Endothelial cell (in vitro differentiated cells): ENCODE results near the gene GREB1L. TPM values are rescaled to one million over a fixed set of nuclear protein-coding genes. Genes with fewer than 3 reads are reported as not detected.
"Not testable (repeated sequence)": the region's sequence is repeated elsewhere in the genome, so short reads cannot be mapped to it uniquely, and the experiment has no call there.

Experiments used
- DNase-seq: peaks from one replicate; pipeline ENCODE4 v3.0.0; 2021; ENCODE audit warnings: low spot score
- H3K27ac Mint-ChIP-seq: one replicate; pipeline ENCODE4 v1.8.0; 2021; ENCODE audit warnings: mixed read lengths, inconsistent platforms; ENCODE audit not compliant: unreplicated experiment
- H3K27me3 Mint-ChIP-seq: one replicate; pipeline ENCODE4 v1.8.0; 2021; ENCODE audit warnings: mild to moderate bottlenecking, moderate library complexity, mixed read lengths, inconsistent platforms; ENCODE audit not compliant: unreplicated experiment
- H3K36me3 Mint-ChIP-seq: one replicate; pipeline ENCODE4 v1.8.0; 2021; ENCODE audit warnings: mild to moderate bottlenecking, low read depth, mixed read lengths, inconsistent platforms; ENCODE audit not compliant: unreplicated experiment
- H3K4me1 Mint-ChIP-seq: one replicate; pipeline ENCODE4 v1.8.0; 2021; ENCODE audit warnings: mild to moderate bottlenecking, mixed read lengths, inconsistent platforms; ENCODE audit not compliant: unreplicated experiment
- H3K4me3 Mint-ChIP-seq: one replicate; pipeline ENCODE4 v1.8.0; 2021; ENCODE audit warnings: mild to moderate bottlenecking, mixed read lengths, inconsistent platforms; ENCODE audit not compliant: unreplicated experiment
- H3K9me3 Mint-ChIP-seq: one replicate; pipeline ENCODE4 v1.8.0; 2021; ENCODE audit warnings: mixed read lengths, inconsistent platforms; ENCODE audit not compliant: unreplicated experiment
- total RNA-seq: library from RNA; stranded (reverse); fragmentation: NEBNext Ultra II Directional; extraction: Animal tissue kit (Norgen Biotek cat#: 25700); gene quantifications from one replicate; pipeline ENCODE4 v1.2.1, GENCODE V29; 2021; ENCODE audit not compliant: unreplicated experiment
- TF ChIP-seq, protein P1 (sequence below): fragments of 200-600 bp; sonication (generic); IDR thresholded peaks from one replicate; pipeline ENCODE4 v1.5.0; 2021; ENCODE audit warnings: antibody characterized with exemption; ENCODE audit not compliant: unreplicated experiment

GREB1L gene
- total RNA-seq, 1 donor from 2014 or later: 105 TPM

- Mint-ChIP-seq H3K36me3 (peaks cover 4% of the 10 kb centered on the region), H3K27me3 (peaks cover 2% of the 10 kb centered on the region), H3K4me1 (peaks cover 12% of the 10 kb centered on the region), H3K4me3 (no peak overlapping the region), H3K9me3 (no peaks in the 10 kb centered on the region), H3K27ac (no peak overlapping the region)
- no peak for DNase-seq
- TF ChIP-seq, protein P1, sequence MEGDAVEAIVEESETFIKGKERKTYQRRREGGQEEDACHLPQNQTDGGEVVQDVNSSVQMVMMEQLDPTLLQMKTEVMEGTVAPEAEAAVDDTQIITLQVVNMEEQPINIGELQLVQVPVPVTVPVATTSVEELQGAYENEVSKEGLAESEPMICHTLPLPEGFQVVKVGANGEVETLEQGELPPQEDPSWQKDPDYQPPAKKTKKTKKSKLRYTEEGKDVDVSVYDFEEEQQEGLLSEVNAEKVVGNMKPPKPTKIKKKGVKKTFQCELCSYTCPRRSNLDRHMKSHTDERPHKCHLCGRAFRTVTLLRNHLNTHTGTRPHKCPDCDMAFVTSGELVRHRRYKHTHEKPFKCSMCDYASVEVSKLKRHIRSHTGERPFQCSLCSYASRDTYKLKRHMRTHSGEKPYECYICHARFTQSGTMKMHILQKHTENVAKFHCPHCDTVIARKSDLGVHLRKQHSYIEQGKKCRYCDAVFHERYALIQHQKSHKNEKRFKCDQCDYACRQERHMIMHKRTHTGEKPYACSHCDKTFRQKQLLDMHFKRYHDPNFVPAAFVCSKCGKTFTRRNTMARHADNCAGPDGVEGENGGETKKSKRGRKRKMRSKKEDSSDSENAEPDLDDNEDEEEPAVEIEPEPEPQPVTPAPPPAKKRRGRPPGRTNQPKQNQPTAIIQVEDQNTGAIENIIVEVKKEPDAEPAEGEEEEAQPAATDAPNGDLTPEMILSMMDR: no peak
Measured at GRCh38 chr18:21363348-21363747, 121.3 kb downstream of the GREB1L start.

GRCh38 chr18:21364471-21364870, 122.4 kb downstream of the GREB1L start:
- TF ChIP-seq, protein P1: no peak
- no peak for DNase-seq
- Mint-ChIP-seq H3K4me1 (peaks cover 18% of the 10 kb centered on the region), H3K4me3 (no peak overlapping the region), H3K27ac (no peak overlapping the region), H3K27me3 (peaks cover 2% of the 10 kb centered on the region), H3K36me3 (peaks cover 4% of the 10 kb centered on the region), H3K9me3 (no peaks in the 10 kb centered on the region)

DNA sequence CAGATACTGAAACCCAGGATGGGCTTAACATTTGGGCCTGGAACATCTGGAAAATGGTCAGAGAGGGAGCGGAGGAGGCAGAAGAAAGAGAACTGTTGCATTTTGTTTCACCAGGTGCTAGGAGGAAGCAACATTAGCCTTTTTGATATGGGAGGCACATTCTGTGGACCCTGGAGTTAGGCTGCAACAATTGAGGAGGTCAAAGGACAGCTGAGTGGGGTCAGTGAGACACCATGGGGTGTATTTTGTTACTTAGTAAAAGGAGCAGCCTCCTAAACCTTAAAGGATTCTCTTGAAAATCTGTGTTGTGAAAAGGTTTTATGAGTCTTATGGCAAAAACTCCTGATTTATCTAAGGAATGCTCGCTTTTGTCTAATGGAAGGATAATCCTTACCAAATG, 124.9 kb downstream of the GREB1L start:
- no peak for DNase-seq
- H3K4me3 Mint-ChIP-seq: no peak overlapping the region
- H3K36me3 Mint-ChIP-seq: peaks cover 4% of the 10 kb centered on the region
- TF ChIP-seq, protein P1: no peak
- no peaks in the 10 kb centered on the region for H3K9me3 Mint-ChIP-seq
- peaks cover 2% of the 10 kb centered on the region for H3K27me3 Mint-ChIP-seq
- peaks cover 11% of the 10 kb centered on the region for H3K4me1 Mint-ChIP-seq
- H3K27ac Mint-ChIP-seq: peak overlapping the region; percentile 44

DNA sequence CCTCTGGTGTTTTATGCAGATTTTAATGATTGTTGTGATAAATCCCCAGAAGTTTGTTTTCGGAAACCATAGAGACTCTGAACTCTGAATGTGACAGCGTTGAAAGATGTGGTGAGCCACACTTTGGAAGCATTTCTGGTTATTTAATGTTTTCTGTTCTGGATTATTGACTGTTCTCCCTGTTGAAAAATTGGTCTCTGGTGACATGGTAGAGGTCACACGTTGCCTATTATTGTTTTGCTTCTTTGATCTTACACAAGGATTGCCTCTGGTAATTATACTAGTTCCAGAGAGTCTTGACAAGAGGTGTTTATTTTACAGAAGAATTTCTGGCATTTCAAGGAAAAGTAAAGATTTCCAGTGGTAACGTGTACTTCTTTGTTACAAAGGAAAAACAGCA, 127.1 kb downstream of the GREB1L start:
- no peak overlapping the region for H3K4me3 Mint-ChIP-seq
- peaks cover 11% of the 10 kb centered on the region for H3K4me1 Mint-ChIP-seq
- TF ChIP-seq, protein P1: no peak
- peak overlapping the region; percentile 20 for H3K27ac Mint-ChIP-seq
- H3K9me3 Mint-ChIP-seq: no peaks in the 10 kb centered on the region
- peaks cover 2% of the 10 kb centered on the region for H3K27me3 Mint-ChIP-seq
- peaks cover 4% of the 10 kb centered on the region for H3K36me3 Mint-ChIP-seq
- no peak for DNase-seq

DNA sequence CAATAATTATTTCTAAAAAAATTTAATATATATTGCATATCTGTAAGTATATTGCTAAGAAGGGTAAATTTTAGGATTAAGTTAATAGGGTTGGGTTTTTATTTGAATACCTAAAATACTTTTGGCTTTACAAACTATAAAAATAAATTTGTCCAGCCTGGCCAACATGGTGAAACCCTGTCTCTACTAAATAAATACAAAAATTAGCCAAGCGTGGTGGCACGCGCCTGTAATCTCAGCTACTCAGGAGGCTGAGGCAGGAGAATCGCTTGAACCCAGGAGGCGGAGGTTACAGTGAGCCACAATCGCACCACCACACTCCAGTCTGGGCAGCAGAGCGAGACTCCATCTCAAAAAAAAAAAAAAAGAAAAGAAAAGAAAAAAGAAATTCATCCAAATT, 127.6 kb downstream of the GREB1L start:
- peaks cover 11% of the 10 kb centered on the region for H3K4me1 Mint-ChIP-seq
- H3K27ac Mint-ChIP-seq, H3K36me3 Mint-ChIP-seq, H3K27me3 Mint-ChIP-seq, DNase-seq, H3K9me3 Mint-ChIP-seq, H3K4me3 Mint-ChIP-seq: not testable (repeated sequence)

DNA sequence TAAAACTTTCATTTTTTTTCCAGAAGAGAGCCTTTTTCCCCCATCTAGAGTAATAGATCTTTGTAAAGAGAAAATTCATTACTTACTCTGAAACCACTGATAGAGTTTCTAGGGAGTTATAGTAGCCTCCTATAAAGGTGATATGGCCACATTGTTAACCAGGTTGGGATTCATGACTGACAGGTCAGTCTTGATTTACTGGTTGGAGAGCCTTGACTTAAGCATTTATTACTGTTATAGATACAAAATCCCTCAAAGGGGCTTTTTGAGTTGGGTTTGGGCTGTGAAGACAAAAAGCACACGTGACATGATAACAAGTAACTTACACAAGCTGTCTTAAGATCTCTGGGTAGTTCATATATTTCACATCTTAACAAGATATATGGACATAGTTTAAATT, 141.0 kb downstream of the GREB1L start:
- H3K36me3 Mint-ChIP-seq: peaks cover 31% of the 10 kb centered on the region
- H3K27me3 Mint-ChIP-seq: peaks cover 3% of the 10 kb centered on the region
- TF ChIP-seq, protein P1: no peak
- no peak overlapping the region for H3K27ac Mint-ChIP-seq
- no peak for DNase-seq
- H3K4me3 Mint-ChIP-seq: no peak overlapping the region
- H3K4me1 Mint-ChIP-seq: peaks cover 7% of the 10 kb centered on the region
- no peaks in the 10 kb centered on the region for H3K9me3 Mint-ChIP-seq
